TTC549 (cell line): Measurements from ENCODE around the gene ERCC1.

Source experiments
- FAIRE-seq: peaks from 2 replicates; lab custom pipeline; 2012; peaks lifted over from hg19 to GRCh38; lab: Jason Lieb, UNC

The ERCC1 gene

DNA sequence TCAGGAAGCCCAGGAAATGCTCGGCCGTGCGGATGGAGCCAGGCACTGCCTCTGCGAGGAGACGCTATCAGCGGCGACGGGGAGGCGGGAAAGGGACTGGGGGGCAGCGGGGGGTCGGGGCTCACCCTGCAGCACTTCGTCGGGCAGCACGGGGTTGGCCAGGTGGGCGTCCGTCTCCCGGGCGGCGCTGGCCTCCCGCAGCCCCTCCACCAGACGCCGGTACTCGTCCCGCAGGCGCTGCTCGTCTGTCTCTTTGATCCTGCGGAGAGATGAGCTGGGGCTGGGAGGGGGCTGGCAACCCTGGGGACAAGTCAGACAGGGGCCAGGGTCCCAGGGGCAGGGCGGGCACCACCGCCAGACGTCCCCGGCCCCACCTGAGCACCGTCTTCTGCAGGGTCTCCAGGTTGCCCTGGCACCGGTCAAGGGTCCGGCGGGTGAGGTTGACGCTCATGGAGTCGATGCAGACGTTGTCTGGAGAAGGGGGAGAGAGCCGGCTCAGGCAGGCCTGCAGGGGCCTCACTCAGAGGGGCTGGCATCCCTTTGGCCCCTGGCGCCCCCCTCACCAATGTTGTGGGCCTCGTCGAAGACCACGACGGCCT is 59.8 kb downstream of the ERCC1 start:
- no peak for FAIRE-seq

DNA sequence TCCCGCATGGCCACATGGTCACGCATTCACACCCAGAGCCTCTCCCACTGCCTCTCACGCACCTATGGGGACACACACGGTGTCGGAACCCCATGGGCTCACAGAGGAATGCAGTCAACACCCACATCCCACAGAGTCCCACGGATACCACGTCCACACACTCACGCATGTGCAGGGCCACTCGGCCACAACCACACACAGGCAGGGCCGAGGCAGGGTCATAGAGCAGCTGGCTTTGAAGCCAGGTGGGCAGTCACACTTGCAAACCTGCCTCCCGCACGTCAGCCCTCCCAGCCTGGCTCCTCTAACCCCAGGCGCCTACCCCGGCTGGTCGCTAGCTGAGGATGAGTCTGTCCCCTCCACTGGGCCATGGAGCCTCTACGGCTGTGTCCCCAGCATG is 61.4 kb downstream of the ERCC1 start:
- FAIRE-seq = no peak

DNA sequence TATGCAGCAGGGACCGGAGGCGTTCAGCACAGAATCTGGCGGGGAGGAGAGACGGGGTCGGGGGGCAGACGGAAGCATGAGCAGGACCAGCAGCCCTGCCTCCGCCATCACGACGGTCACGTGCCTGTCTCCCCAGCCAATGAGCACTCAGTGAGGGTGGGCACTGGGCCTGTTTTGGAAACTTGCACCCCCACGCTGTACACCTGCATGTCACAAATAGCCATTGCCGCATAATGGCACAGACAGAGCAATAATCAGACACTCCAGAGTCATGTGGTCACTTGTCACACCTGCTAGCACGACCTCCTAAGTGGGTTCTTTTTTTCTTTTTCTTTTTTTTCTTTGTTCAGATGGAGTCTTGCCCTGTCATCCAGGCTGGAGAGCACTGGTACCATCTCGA is 62.1 kb downstream of the ERCC1 start:
- FAIRE-seq = no peak

DNA sequence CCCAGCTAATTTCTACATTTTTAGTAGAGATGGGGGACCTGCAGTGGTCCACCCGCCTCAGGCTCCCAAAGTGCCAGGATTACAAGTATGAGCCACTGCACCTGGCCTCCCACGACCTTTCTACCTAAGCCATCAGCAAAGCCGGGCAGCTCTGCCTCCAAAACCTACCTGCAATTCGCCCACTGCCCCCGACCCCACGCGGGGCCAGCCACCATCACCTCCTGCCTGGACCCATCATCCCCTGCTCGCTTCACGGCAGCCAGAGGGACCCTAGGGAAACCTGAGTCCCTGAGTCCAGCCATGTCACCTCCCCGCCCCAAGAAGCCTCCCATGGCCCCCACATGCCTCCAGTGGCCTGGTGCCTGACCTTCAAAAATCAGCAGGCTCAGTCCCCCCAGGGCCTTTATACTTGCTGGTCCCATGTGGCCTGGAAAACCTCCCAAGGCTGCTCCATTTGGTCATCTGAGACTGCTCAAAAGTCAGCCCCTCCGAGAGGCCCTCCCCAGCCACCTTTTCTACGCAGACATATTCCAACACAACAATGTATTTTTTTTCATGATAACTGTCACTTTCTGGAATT is 65.4 kb downstream of the ERCC1 start:
- no peak for FAIRE-seq

DNA sequence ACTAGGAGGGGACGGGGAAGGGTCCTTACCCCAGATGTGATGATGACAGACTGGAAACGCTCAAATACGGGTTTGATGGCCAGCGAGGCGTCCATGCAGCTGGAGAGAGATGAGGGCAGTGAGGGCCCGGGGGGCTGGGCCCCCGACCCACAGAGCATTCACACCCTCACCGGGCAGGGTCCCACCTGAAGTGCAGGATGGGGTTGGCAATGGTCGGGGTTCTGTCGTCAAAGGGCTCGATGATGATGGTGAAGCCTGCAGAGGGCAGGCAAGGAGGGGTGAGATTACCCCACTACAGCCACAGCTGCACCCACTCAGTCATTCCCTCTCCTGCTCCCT is 66.3 kb downstream of the ERCC1 start:
- FAIRE-seq = no peak
